ENCODE results near the gene WDCP.

The WDCP gene

DNA sequence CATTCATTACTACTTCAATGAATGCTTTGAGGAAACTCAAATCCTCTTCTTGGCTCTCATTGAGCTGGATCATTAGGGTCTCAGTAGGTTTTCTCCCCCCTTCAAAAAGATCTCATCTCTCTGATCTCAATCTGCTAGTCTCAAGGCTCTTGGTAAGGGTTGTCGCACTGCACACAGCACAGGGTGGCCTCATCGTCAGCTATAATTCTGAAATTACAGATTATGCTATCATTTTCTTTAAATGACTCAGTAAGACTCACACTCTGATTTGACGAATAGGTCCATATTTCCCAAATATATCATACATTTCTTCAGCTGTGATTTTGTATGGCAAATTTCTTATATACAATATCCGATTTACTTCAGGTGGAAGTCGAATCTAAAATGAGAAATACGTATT, 26.6 kb upstream of the WDCP start:
- Histone ChIP-seq H3K4me2 (ENCODE audit: low read length) (no peak overlapping the region), H3K9me3 (ENCODE audit: low read length) (no peaks in the 10 kb centered on the region), H3K4me1 (ENCODE audit: insufficient read depth, low read length, severe bottlenecking) (peaks cover 21% of the 10 kb centered on the region), H3K27me3 (ENCODE audit: insufficient read depth, low read length) (no peaks in the 10 kb centered on the region), H3K9me2 (ENCODE audit: low read depth, low read length) (no peaks in the 10 kb centered on the region), H3K4me3 (ENCODE audit: low read depth, low read length, poor library complexity, severe bottlenecking) (no peak overlapping the region), H3K27ac (ENCODE audit: low read depth, low read length, poor library complexity, severe bottlenecking) (no peak overlapping the region), H4K20me1 (ENCODE audit: insufficient read depth, low read length) (no peaks in the 10 kb centered on the region), H3F3A (ENCODE audit: insufficient read depth, low read length) (no peaks in the 10 kb centered on the region), H3K36me3 (ENCODE audit: insufficient read depth, low read length) (peaks cover 35% of the 10 kb centered on the region; the same call in 1 of the 2 replicates), H2AFZ (ENCODE audit: low read length) (no peak overlapping the region), H3K79me2 (ENCODE audit: insufficient read depth, low read length) (peaks cover 10% of the 10 kb centered on the region), H3K9ac (ENCODE audit: low read length) (no peak overlapping the region)
- TF ChIP-seq CTCF (IDR thresholded peaks at IDR 0.05; ENCODE audit: low read length), result no peak
- no peak for TF ChIP-seq EZH2 (IDR thresholded peaks at IDR 0.05; ENCODE audit: borderline replicate concordance, low read length)

DNA sequence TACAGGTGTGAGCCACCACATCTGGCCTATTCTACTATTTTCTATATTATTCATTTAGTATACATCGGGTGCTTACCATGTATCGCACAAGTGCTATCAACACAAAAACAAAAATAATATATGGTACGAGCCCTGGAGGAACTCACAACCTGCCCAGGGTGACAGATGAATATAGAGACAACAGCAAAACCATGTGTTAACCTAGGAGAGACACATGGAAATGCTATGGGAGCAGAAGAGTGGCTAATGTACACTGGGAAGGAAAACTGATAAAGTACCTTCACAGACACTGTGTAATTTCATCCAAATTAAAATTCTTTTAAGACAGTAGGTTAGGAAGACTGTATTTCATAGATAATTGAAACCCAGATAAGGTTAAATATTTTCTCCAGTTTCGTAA, 25.1 kb upstream of the WDCP start:
- Histone ChIP-seq H3K4me3 (ENCODE audit: low read depth, low read length, poor library complexity, severe bottlenecking) (no peak overlapping the region), H2AFZ (ENCODE audit: low read length) (no peak overlapping the region), H3K27ac (ENCODE audit: low read depth, low read length, poor library complexity, severe bottlenecking) (no peak overlapping the region), H3K27me3 (ENCODE audit: insufficient read depth, low read length) (no peaks in the 10 kb centered on the region), H3K9me3 (ENCODE audit: low read length) (no peaks in the 10 kb centered on the region), H3K9me2 (ENCODE audit: low read depth, low read length) (no peaks in the 10 kb centered on the region), H3K4me1 (ENCODE audit: insufficient read depth, low read length, severe bottlenecking) (peaks cover 14% of the 10 kb centered on the region), H3K79me2 (ENCODE audit: insufficient read depth, low read length) (peaks cover 10% of the 10 kb centered on the region), H3K36me3 (ENCODE audit: insufficient read depth, low read length) (peaks cover 51% of the 10 kb centered on the region), H3K4me2 (ENCODE audit: low read length) (no peak overlapping the region), H3F3A (ENCODE audit: insufficient read depth, low read length) (no peaks in the 10 kb centered on the region), H3K9ac (ENCODE audit: low read length) (no peak overlapping the region), H4K20me1 (ENCODE audit: insufficient read depth, low read length) (no peaks in the 10 kb centered on the region)
- no peak for TF ChIP-seq EZH2 (IDR thresholded peaks at IDR 0.05; ENCODE audit: borderline replicate concordance, low read length)
- TF ChIP-seq CTCF (IDR thresholded peaks at IDR 0.05; ENCODE audit: low read length), result no peak

DNA sequence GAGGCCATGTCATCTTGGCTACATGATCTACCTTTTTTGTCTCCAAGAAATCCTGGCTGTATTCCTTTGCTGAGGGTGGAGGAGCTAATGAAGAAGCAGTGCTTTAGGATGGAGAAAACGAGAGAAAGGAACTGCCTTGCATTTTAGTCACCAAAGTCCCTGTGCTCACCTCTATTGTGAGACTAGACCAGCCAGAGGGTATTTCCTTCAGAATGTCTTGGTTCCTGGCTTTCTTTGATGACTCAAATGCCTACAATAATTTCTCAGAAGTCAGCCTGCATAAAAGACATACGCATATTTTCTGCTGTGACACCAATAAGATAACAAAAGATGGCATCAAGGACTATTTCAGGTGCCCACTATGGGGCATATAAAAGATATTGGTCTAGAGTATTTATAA, 18.1 kb upstream of the WDCP start:
- Histone ChIP-seq H3K27ac (ENCODE audit: low read depth, low read length, poor library complexity, severe bottlenecking) (no peak overlapping the region), H3K27me3 (ENCODE audit: insufficient read depth, low read length) (no peaks in the 10 kb centered on the region), H3K4me3 (ENCODE audit: low read depth, low read length, poor library complexity, severe bottlenecking) (no peak overlapping the region), H3K9ac (ENCODE audit: low read length) (no peak overlapping the region), H3K9me2 (ENCODE audit: low read depth, low read length) (no peaks in the 10 kb centered on the region), H3K4me1 (ENCODE audit: insufficient read depth, low read length, severe bottlenecking) (no peaks in the 10 kb centered on the region), H3F3A (ENCODE audit: insufficient read depth, low read length) (no peaks in the 10 kb centered on the region), H3K9me3 (ENCODE audit: low read length) (no peaks in the 10 kb centered on the region), H3K36me3 (ENCODE audit: insufficient read depth, low read length) (peaks cover 43% of the 10 kb centered on the region), H2AFZ (ENCODE audit: low read length) (no peak overlapping the region), H4K20me1 (ENCODE audit: insufficient read depth, low read length) (no peaks in the 10 kb centered on the region), H3K79me2 (ENCODE audit: insufficient read depth, low read length) (no peaks in the 10 kb centered on the region), H3K4me2 (ENCODE audit: low read length) (no peak overlapping the region)
- no peak for TF ChIP-seq EZH2 (IDR thresholded peaks at IDR 0.05; ENCODE audit: borderline replicate concordance, low read length)

DNA sequence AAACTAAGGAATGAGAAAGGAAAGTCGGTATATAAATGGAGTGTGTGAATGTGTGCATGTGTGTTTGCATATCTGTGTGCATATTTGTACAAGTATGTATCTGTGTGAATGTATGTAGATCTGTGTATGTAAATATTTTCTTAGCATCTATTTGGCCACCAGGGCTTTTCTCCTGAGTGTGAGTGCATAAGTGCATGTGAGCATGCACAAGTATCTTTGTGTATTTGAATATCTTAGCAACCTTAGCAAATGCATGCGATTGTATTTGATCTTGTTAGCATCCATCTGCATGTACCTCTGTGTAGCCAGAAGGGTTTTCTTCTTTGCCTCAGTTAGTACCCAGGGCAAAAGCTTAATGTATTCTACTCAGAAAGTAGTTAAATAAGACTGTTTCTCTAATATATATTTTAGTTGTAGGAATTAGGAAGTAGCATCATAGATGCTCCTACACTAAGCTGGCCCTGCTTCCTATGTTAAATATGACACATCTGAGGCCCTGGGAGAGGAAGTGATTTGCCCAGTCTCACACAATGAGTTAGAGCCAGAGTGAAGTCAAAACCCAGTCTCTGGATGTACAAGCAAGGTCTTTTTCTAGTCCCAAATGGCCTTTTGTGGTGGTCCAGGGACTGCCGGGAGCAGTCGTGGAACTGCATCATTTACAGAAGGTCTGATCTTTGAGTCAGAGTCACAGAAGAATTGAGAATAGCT, 11.5 kb upstream of the WDCP start:
- Histone ChIP-seq H3K9me3 (ENCODE audit: low read length) (no peaks in the 10 kb centered on the region), H4K20me1 (ENCODE audit: insufficient read depth, low read length) (no peaks in the 10 kb centered on the region), H3K9ac (ENCODE audit: low read length) (no peak overlapping the region), H3K36me3 (ENCODE audit: insufficient read depth, low read length) (no peaks in the 10 kb centered on the region; the same call in 1 of the 2 replicates), H3F3A (ENCODE audit: insufficient read depth, low read length) (no peaks in the 10 kb centered on the region), H3K27me3 (ENCODE audit: insufficient read depth, low read length) (no peaks in the 10 kb centered on the region), H3K4me1 (ENCODE audit: insufficient read depth, low read length, severe bottlenecking) (no peaks in the 10 kb centered on the region), H3K27ac (ENCODE audit: low read depth, low read length, poor library complexity, severe bottlenecking) (no peak overlapping the region), H3K4me2 (ENCODE audit: low read length) (no peak overlapping the region), H2AFZ (ENCODE audit: low read length) (no peak overlapping the region), H3K79me2 (ENCODE audit: insufficient read depth, low read length) (no peaks in the 10 kb centered on the region), H3K9me2 (ENCODE audit: low read depth, low read length) (no peaks in the 10 kb centered on the region), H3K4me3 (ENCODE audit: low read depth, low read length, poor library complexity, severe bottlenecking) (no peak overlapping the region)
- TF ChIP-seq CTCF (IDR thresholded peaks at IDR 0.05; ENCODE audit: low read length) (no peak), EZH2 (IDR thresholded peaks at IDR 0.05; ENCODE audit: borderline replicate concordance, low read length) (no peak)

Data from OCI-LY1 (cell line).